Measurements from ENCODE around the gene HOXA3.
A peak's percentile ranks its signal among the peaks of the same experiment; 100 is the strongest.

Gene HOXA3

DNA sequence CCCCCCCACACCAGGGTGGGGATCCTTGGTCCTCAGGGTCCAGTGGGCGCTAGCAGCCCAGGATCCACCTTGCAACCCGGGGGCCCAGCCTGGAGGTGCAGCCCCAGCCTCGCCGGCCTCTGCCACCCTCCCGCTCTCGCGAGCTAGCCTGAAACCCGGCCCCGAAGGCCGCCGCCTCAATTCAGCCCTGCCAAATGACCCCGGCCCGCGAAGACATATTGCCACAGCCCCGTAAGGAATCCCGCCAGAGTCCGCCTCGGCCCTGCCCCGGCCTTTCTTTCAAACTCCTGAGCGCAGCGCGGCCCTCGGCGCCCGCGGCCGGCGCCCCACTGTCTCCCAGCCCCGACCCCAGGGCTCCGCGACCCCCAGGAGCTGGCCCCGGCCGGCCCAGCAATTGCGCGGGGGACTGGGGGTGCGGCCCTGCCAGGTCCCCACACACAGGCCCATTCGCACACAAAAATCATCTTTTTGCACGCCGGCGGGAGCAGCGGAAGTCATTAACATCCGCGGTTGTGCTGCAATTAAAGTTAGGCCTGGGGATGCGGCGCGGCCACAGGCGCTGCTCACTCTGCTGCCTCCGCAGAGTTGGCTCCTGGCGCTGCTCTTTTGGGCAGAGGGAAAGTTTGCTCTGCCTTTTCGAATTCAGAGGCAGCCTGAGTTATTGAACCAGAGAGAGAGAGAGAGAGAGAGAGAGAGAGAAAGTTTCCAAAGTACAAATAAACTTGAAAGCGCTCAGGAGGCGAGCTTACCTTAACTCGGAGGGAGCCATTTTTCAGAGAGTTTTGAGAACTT, 12.9 kb downstream of the HOXA3 start:
- Mint-ChIP-seq H3K4me1 (peaks cover 18% of the 10 kb centered on the region), H3K4me3 (no peak overlapping the region), H3K36me3 (no peaks in the 10 kb centered on the region), H3K9me3 (no peaks in the 10 kb centered on the region), H3K27ac (no peak overlapping the region)
- ATAC-seq, result no peak
- DNase-seq (ENCODE audit: low spot score in 2 of 2), result no peak

DNA sequence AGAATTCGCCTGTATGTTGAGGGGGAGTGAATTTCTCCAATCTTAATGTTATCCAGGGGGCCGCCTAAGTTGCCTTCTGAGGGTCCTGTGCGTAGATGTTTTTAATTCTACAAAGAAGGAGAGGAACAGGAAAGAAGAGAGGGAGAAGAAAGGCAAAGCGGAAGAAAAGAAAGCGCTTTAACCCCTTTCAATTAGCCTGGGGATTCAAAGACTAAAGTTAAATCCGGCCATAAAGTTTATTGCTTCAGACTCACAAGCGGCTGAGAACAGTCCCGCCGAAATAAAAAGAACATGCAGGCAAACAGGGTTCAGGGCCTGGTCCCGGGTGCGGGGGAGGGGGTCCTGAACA, 13.4 kb downstream of the HOXA3 start:
- Mint-ChIP-seq H3K4me3 (no peak overlapping the region), H3K36me3 (no peaks in the 10 kb centered on the region)

DNA sequence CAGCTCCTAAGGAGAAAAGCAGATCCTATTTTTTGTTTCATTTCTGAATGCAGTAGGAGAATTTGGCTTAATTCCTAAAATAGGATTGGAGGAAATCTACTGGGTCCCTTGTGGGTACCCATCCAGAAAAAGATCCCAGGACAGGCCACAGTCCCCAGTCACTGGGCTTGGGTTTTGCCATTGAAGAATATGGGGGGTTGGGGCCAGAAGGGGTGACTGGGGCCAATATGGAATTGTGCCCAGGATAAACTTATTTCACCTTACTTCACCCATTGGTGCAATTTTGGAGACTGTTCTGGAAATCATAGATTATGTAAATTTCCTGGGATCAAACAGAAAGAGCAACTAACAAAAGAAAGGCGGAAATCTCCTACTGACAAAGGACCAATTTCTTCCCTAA, 13.9 kb downstream of the HOXA3 start:
- ATAC-seq, result no peak
- no peak overlapping the region for H3K27ac Mint-ChIP-seq
- H3K4me3 Mint-ChIP-seq, result no peak overlapping the region
- no peaks in the 10 kb centered on the region for H3K9me3 Mint-ChIP-seq
- DNase-seq (ENCODE audit: low spot score in 2 of 2), result no peak
- no peaks in the 10 kb centered on the region for H3K36me3 Mint-ChIP-seq
- peaks cover 25% of the 10 kb centered on the region for H3K4me1 Mint-ChIP-seq

More for the DNA sequence above, 13.4 kb downstream of the HOXA3 start:
- DNase-seq (ENCODE audit: low spot score in 2 of 2), result no peak
- Mint-ChIP-seq H3K9me3 (no peaks in the 10 kb centered on the region), H3K4me1 (peaks cover 23% of the 10 kb centered on the region), H3K27ac (no peak overlapping the region)
- ATAC-seq, result no peak

DNA sequence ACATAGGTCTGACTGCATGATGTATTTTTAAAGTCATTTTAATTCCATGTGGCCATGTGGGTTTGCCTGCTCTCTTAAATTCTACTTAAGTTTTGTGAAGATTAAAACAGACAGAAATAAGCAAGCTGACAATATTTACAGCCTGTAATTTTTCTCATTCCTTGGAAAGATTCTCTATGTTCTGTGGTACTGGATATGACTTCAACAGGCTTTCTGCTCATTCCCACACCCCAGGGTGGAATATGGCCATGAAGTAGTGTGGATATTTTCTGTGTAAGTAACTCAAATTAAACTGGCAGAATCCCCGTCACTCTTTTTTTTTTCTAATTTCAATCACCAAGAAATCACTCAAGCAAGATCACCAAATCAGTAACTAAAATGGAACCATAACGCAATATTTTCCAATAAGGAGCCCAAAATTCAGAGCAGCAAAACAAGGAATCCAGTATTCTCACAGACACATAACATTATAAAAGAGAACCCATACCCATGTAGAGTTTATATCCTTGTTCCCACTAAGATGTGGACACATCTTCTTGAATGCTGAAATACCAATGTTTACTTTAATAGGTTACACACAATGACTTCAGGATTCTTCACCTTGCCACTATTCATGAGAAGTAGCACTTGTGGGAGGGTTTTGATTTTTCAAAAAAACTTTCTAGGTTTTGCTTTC, 14.6 kb downstream of the HOXA3 start:
- DNase-seq (ENCODE audit: low spot score in 2 of 2) (no peak), ATAC-seq (no peak)
- H3K4me1 Mint-ChIP-seq, result peaks cover 25% of the 10 kb centered on the region
- no peaks in the 10 kb centered on the region for H3K36me3 Mint-ChIP-seq
- no peaks in the 10 kb centered on the region for H3K9me3 Mint-ChIP-seq
- H3K27ac Mint-ChIP-seq, result no peak overlapping the region
- H3K4me3 Mint-ChIP-seq, result no peak overlapping the region

DNA sequence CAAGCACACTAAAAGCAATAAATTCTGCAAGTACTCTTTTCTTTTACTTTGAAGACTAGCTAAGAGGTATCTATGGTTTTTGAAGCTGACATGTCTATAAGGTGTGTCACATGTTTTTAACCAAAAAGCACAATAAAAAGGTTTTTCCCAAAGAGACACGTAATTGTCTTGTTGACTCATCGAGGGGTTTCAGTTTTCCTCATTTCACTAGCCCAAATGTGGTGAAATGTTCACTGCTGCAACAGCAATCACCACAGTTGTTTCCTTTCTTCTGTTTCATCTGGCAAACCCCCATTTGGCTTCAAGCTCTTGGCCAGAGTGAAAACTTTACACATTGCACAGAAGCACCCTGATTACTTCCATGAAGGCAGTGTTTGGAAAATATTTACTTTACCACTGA, 18.0 kb downstream of the HOXA3 start:
- DNase-seq (ENCODE audit: low spot score in 2 of 2) (no peak), ATAC-seq (peak; percentile 75)
- H3K27ac Mint-ChIP-seq, result no peak overlapping the region
- H3K9me3 Mint-ChIP-seq, result no peaks in the 10 kb centered on the region
- no peak overlapping the region for H3K4me3 Mint-ChIP-seq
- no peaks in the 10 kb centered on the region for H3K36me3 Mint-ChIP-seq
- peaks cover 25% of the 10 kb centered on the region for H3K4me1 Mint-ChIP-seq

DNA sequence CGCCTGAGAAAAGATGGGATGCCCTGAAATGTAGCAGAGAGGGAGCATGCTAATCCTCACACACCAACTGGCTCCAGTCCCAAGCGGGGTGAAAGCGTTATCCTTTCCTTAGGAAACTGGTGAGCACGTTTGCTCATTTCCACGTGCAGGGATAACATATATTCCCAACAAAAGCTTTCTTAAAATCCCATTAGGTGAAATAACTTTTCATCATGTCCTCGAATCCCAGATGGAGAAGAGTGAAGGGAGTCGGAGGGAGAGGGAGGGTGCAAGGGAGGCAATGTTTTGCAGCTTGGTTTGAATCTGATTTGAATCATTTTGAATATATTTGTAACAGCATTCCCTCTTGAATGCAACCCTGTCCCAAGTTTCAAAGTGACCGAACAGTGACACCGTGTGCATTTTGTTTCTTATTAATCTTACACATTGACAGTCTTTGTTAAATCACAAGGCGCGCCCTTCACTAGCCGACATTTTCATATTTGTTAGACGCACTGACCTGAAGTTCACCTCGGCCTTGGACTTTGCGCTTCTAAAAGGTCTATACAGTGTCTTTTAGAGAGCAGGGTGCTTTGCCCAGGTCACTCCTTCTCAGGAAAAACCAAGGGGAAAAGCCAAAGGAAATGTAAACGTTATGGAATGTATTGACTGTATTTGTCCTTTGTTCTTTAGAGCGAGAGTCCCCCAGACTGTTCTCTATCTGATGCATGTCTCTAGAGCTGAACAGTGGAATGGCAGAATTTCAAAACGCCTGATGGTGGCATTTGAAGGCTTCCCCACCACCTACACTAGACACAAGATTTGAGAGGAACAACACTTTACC, 18.8 kb downstream of the HOXA3 start:
- Mint-ChIP-seq H3K27ac (no peak overlapping the region), H3K4me3 (no peak overlapping the region), H3K9me3 (no peaks in the 10 kb centered on the region), H3K36me3 (no peaks in the 10 kb centered on the region), H3K4me1 (peaks cover 25% of the 10 kb centered on the region)
- DNase-seq (ENCODE audit: low spot score in 2 of 2) (no peak), ATAC-seq (no peak)

DNA sequence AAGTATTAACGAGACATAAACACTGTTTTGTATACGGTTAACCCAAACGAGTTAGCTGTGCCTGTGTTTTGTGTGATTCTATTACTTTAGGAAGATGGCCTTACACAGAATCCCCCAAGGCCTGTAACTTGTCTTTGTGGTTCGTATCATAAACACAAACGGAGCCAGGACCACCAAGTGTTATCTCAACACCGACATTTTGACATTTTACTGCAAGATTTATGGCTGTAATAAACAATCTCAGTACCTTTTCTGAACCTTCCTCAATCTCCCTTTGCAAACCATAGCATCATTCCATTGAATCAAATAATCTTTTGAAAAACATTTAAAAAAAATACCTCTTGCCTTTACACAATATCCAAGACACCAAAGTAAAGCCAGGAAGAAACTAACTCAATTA, 19.4 kb downstream of the HOXA3 start:
- peaks cover 25% of the 10 kb centered on the region for H3K4me1 Mint-ChIP-seq
- no peak overlapping the region for H3K4me3 Mint-ChIP-seq
- DNase-seq (ENCODE audit: low spot score in 2 of 2) (no peak), ATAC-seq (no peak)
- H3K27ac Mint-ChIP-seq, result no peak overlapping the region
- no peaks in the 10 kb centered on the region for H3K9me3 Mint-ChIP-seq
- no peaks in the 10 kb centered on the region for H3K36me3 Mint-ChIP-seq

DNA sequence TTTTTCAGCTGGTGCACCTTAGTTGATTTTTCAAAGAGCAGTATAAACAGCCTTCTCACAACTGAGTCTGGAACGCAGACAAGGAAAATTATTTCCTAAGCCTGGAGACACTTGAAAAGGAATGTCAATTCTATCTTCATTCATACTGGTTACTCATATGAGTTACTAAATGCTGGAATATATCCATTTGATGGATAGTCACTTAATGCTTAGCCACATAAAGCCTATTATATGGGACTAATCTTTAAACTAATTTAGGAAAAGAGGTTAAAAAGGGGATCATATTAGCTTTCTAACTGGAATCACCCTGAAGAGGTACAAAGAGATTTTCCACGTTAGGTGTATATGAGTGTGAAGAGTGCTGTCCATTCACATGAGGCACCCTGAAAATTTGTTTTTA, 20.2 kb downstream of the HOXA3 start:
- Mint-ChIP-seq H3K36me3 (no peaks in the 10 kb centered on the region), H3K4me1 (peaks cover 25% of the 10 kb centered on the region), H3K9me3 (no peaks in the 10 kb centered on the region), H3K4me3 (no peak overlapping the region), H3K27ac (no peak overlapping the region)
- DNase-seq (ENCODE audit: low spot score in 2 of 2), result no peak
- ATAC-seq, result no peak

DNA sequence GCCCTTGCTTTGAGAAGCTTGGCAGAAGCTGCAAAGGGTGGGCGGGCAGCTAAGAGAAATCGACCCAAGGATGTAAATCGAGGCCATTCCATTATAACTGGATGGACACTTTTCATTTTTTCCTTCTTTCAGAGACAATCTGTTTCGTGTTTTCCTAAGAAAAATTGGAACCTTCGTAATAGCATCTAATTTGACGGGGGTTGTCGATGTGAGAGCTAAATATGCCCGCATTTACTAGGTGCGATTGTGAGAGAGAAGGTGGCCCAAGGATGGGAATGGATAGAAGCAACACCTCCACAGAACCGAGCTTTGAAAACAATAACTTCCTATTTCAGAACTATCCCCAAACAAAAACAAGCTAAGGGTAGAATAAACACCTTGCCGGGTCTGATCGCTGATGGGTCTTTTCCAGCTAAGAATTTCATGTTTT, 21.0 kb downstream of the HOXA3 start:
- ATAC-seq (no peak), DNase-seq (ENCODE audit: low spot score in 2 of 2) (no peak)
- no peak overlapping the region for H3K27ac Mint-ChIP-seq

DNA sequence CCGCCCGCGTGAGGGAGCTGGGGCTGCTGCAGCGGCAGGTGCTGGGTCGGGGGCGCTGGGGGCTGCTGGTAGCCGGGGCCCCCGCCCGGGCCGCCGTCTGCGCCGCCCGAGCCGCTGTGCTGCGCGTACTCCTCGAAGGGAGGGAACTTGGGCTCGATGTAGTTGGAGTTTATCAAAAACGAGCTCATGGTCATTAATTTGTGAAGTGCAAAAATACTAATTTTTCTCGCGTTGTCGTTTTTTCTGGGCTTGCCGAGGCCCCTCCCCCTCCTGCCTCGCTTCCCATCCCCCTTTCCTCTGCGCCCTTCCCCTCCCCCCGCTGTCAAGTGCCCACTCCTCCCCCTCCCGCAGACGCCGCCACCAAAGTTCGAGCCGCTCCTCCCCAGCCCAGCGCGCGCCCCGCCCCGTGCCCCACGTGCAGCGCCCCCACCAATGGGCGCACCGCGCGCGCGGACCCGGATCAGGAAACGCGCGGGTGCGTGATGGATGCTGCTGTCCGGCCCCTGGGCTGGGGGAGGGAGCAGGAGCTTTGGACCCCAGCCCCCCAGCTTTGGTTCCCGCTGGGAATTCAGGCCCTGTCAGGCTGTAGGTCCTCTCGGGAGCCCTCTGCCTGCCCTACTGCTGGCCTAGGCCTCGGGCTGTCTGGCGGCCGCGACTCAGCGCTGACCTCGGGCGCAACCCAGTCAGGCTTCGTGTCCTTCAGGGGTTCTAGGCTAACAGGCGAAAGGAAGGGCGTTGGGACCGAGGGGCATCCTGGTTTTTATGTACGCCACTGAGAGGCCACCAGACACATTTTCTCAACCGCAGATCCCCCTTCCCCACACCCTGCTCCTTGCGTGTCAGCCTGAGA, 21.6 kb downstream of the HOXA3 start, which contains the start of gene HOXA4:
HOXA4 (minus strand) TSS at position 218 of the 850 bp plus-strand sequence; CDS start at position 194, 24 bp downstream.
- Mint-ChIP-seq H3K4me3 (peak within 1 kb of the TSS; percentile 59), H3K9me3 (no peaks in the 10 kb centered on the region), H3K27ac (no peak within 1 kb of the TSS), H3K4me1 (peaks cover 19% of the 10 kb centered on the region), H3K36me3 (no peaks in the 10 kb centered on the region)
- DNase-seq (ENCODE audit: low spot score in 2 of 2), result peak; percentile 70 to 73
- peak; percentile 92 for ATAC-seq

More for the DNA sequence above, 21.0 kb downstream of the HOXA3 start:
- Mint-ChIP-seq H3K4me3 (peak overlapping the region; percentile 59), H3K4me1 (peaks cover 25% of the 10 kb centered on the region), H3K36me3 (no peaks in the 10 kb centered on the region), H3K9me3 (no peaks in the 10 kb centered on the region)

DNA sequence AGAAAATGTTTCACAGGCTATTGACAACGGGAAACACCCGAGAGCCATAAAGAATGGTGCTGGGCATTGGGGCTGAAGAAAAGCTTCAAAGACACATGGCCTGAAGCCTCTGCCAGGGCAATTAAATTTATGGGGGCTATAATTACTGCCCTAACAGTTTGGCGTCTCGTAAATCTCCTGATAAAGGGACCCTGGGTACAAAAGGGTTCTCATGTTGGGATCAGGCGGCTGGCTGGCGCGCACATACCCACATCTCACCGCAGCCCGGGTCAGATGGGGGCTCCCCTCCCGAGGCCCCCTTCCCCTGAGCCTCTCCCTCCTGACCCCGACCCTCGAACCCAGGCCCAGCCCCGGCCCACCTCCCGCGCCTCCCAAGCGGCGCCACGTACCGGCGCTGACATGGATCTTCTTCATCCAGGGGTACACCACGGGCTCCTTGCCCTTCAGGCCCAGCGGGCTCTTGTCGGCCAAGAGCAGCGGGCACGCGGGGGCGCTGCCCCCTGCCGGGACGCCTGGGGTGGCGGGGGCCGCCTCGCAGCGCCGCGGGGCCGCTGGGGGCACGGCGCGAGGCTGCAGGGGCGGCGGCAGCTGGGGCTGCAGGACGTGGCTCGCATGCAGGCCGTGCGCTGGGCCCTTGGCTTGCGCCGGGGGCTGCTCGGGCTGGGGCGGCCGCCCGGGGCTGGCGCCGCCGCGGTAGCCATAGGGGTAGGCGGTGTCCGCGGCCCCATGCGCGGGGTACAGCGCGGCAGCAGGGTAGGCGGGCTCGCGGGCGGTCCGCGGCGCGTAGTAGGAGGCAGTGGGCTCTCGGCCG, 22.4 kb downstream of the HOXA3 start:
- Mint-ChIP-seq H3K36me3 (no peaks in the 10 kb centered on the region), H3K27ac (no peak overlapping the region), H3K4me3 (peak overlapping the region; percentile 59), H3K4me1 (peaks cover 12% of the 10 kb centered on the region), H3K9me3 (no peaks in the 10 kb centered on the region)
- ATAC-seq, result peak; percentile 53
- no peak for DNase-seq (ENCODE audit: low spot score in 2 of 2)

DNA sequence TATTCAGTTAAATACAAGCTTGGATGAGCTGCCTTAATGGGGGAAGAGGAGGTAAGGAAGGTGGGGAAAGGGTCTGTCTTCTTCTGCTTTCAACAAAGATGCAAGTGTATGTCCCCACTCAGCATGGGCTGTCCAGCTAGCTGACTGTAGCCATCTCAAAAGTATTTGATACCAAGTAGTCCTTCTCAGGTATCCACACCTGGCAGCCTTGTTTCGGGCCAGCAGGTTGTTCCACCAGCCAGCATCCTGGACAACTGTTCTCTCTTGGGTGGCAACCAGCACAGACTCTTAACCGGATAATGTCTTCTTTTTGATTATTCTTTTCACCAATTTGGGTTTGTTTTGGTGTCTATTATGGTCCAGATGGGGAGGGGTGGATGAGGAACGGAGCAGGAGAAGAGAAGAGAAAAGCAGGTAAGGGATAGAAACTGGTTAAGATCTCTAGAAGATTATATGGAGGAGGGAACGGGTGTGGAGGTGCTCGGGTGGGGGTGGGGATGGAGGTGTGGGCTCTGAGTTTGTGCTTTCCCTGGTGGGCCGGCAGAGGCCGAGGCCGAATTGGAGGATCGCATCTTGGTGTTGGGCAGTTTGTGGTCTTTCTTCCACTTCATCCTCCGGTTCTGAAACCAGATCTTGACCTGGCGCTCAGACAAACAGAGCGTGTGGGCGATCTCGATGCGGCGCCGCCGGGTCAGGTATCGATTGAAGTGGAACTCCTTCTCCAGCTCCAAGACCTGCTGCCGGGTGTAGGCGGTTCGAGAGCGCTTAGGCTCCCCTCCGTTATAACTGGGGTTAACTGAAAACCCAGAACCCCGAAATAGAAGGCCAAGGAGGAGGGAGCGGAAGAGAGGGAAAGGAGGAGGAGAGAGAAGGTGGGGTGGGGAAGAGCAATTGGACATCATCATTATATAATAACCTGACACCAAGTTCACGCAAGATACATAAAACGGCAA, 23.3 kb downstream of the HOXA3 start:
- H3K4me3 Mint-ChIP-seq, result peak overlapping the region; percentile 11
- no peaks in the 10 kb centered on the region for H3K9me3 Mint-ChIP-seq
- ATAC-seq (no peak), DNase-seq (ENCODE audit: low spot score in 2 of 2) (no peak)
- no peak overlapping the region for H3K27ac Mint-ChIP-seq
- no peaks in the 10 kb centered on the region for H3K36me3 Mint-ChIP-seq
- peaks cover 3% of the 10 kb centered on the region for H3K4me1 Mint-ChIP-seq

DNA sequence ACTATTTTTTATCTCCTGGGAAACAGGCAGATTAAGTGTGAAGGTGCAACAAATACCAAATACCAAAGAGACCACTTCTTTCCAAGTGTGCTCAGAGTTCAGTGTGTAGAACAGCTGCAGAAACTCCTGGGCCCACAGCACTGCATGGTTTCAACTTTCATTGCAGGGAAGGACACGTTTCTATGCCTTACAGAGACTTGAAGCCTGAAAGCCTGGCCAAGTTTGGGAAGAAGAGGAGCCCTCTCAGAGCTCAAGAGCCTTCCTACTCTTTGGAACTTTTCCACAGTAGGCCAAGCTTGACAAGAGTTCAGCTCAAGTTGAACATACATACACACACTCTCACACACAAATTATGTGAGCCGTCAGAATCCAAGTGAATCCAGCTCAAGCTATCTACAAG, 24.3 kb downstream of the HOXA3 start:
- no peaks in the 10 kb centered on the region for H3K4me1 Mint-ChIP-seq
- no peak overlapping the region for H3K27ac Mint-ChIP-seq
- H3K9me3 Mint-ChIP-seq, result no peaks in the 10 kb centered on the region
- ATAC-seq, result no peak
- H3K4me3 Mint-ChIP-seq, result no peak overlapping the region
- H3K36me3 Mint-ChIP-seq, result no peaks in the 10 kb centered on the region
- DNase-seq (ENCODE audit: low spot score in 2 of 2), result no peak

Data from stimulated activated effector memory CD8-positive, alpha-beta T cell treated with anti-CD3 and anti-CD28 coated beads, Interleukin-12 subunit alpha, Interleukin-12 subunit beta, amount 100 ng/mL, for 72 hours (primary cell).